SK-N-SH treated with all-trans-retinoic acid at 6 μM for 48 hours (cell line): ENCODE measurements around the gene DNAJC24.

Experiments used
- ATAC-seq: fragments of 200-7000 bp; cut with Tn5 transposase; 3 replicates; pipeline ENCODE4 v1.9.1; 2020; ENCODE audit warnings: mild to moderate bottlenecking, moderate library complexity
- ARNTL ChIP-seq: fragments of 450-650 bp; formaldehyde crosslinking; IDR thresholded peaks from 2 replicates; pipeline ENCODE4 v1.5.0; 2020; ENCODE audit warnings: low read depth, mild to moderate bottlenecking, moderate library complexity, borderline replicate concordance
- BACH2 ChIP-seq: fragments of 250-450 bp; sonication (Bioruptor Pico); IDR thresholded peaks from 2 replicates; pipeline ENCODE4 v1.9.0; 2021; ENCODE audit warnings: mild to moderate bottlenecking, borderline replicate concordance
- CSDC2 ChIP-seq: fragments of 250-450 bp; sonication (Bioruptor Pico); IDR thresholded peaks from 2 replicates; pipeline ENCODE4 v1.5.0; 2020; ENCODE audit warnings: mild to moderate bottlenecking, moderate library complexity
- CSRNP3 ChIP-seq: fragments of 250-450 bp; sonication (Bioruptor Pico); IDR thresholded peaks from 2 replicates; pipeline ENCODE4 v1.5.1; 2021; ENCODE audit warnings: mild to moderate bottlenecking, moderate library complexity
- ESRRG ChIP-seq: fragments of 250-450 bp; sonication (Bioruptor Pico); IDR thresholded peaks from 2 replicates; pipeline ENCODE4 v1.6.1; 2021; ENCODE audit warnings: mild to moderate bottlenecking
- GLIS3 ChIP-seq: fragments of 250-450 bp; sonication (Bioruptor Pico); IDR thresholded peaks from 2 replicates; pipeline ENCODE4 v1.5.0; 2020; ENCODE audit warnings: mild to moderate bottlenecking, moderate library complexity
- ISL1 ChIP-seq: fragments of 250-450 bp; sonication (Bioruptor Pico); IDR thresholded peaks from 2 replicates; pipeline ENCODE4 v2.1.2; 2022; ENCODE audit warnings: mild to moderate bottlenecking, moderate library complexity
- OSR1 ChIP-seq: fragments of 250-450 bp; sonication (Bioruptor Pico); IDR thresholded peaks from 2 replicates; pipeline ENCODE4 v1.8.0; 2022; ENCODE audit warnings: moderate library complexity, mild to moderate bottlenecking, inconsistent platforms
- PATZ1 ChIP-seq: fragments of 250-450 bp; sonication (Bioruptor Pico); IDR thresholded peaks from 2 replicates; pipeline ENCODE4 v1.8.0; 2020; ENCODE audit warnings: mild to moderate bottlenecking, moderate library complexity, borderline replicate concordance
- POU6F1 ChIP-seq: fragments of 250-450 bp; sonication (Bioruptor Pico); IDR thresholded peaks from 2 replicates; pipeline ENCODE4 v1.8.0; 2021; ENCODE audit warnings: low read depth, mild to moderate bottlenecking, moderate library complexity, borderline replicate concordance
- PPARA ChIP-seq: fragments of 250-450 bp; sonication (Bioruptor Pico); IDR thresholded peaks from 2 replicates; pipeline ENCODE4 v1.5.0; 2020; ENCODE audit warnings: mild to moderate bottlenecking, borderline replicate concordance
- SNAI2 ChIP-seq: fragments of 250-450 bp; sonication (Bioruptor Pico); IDR thresholded peaks from 2 replicates; pipeline ENCODE4 v1.5.0; 2020; ENCODE audit warnings: mild to moderate bottlenecking, moderate library complexity
- TCF4 ChIP-seq: fragments of 250-450 bp; sonication (Bioruptor Pico); IDR thresholded peaks from 2 replicates; pipeline ENCODE4 v1.8.0; 2021; ENCODE audit warnings: mild to moderate bottlenecking, moderate library complexity, borderline replicate concordance
- TOX ChIP-seq: fragments of 250-450 bp; sonication (Bioruptor Pico); IDR thresholded peaks from 2 replicates; pipeline ENCODE4 v1.8.0; 2021; ENCODE audit warnings: mild to moderate bottlenecking, moderate library complexity, borderline replicate concordance
- TSHZ2 ChIP-seq: fragments of 250-450 bp; sonication (Bioruptor Pico); IDR thresholded peaks from 2 replicates; pipeline ENCODE4 v1.5.0; 2020; ENCODE audit warnings: mild to moderate bottlenecking, moderate library complexity
- ZFP3 ChIP-seq: fragments of 250-450 bp; sonication (Bioruptor Pico); IDR thresholded peaks from 2 replicates; pipeline ENCODE4 v1.5.0; 2020; ENCODE audit warnings: mild to moderate bottlenecking, moderate library complexity
- ZFP30 ChIP-seq: fragments of 450-650 bp; formaldehyde crosslinking; IDR thresholded peaks from 2 replicates; pipeline ENCODE4 v1.5.0; 2022; ENCODE audit warnings: mild to moderate bottlenecking, moderate library complexity
- ZNF565 ChIP-seq: fragments of 450-650 bp; formaldehyde crosslinking; conservative IDR thresholded peaks from 2 replicates; pipeline ENCODE4 v1.5.0; 2020; ENCODE audit warnings: low read depth, mild to moderate bottlenecking, moderate library complexity
- ZNF70 ChIP-seq: fragments of 450-650 bp; formaldehyde crosslinking; IDR thresholded peaks from 2 replicates; pipeline ENCODE4 v1.5.0; 2020; ENCODE audit warnings: mild to moderate bottlenecking, moderate library complexity
- ZNF8 ChIP-seq: fragments of 450-650 bp; formaldehyde crosslinking; IDR thresholded peaks from 2 replicates; pipeline ENCODE4 v1.5.0; 2020; ENCODE audit warnings: mild to moderate bottlenecking, moderate library complexity

Gene DNAJC24

GRCh38 chr11:31417816-31418215, 48.2 kb downstream of the DNAJC24 start:
- ATAC-seq: no peak
- TF ChIP-seq TSHZ2 (CRISPR knock-in tag): no peak
- TF ChIP-seq PPARA (CRISPR knock-in tag): no peak
- TF ChIP-seq CSDC2: no peak
- no peak for TF ChIP-seq TCF4
- TF ChIP-seq BACH2 (CRISPR knock-in tag): no peak
- TF ChIP-seq ZFP3 (CRISPR knock-in tag): no peak

GRCh38 chr11:31419138-31419537, 49.5 kb downstream of the DNAJC24 start:
- TF ChIP-seq ESRRG (CRISPR knock-in tag) (no peak), SNAI2 (CRISPR knock-in tag) (no peak), ARNTL (no peak), ZNF565 (CRISPR knock-in tag) (no peak), PPARA (CRISPR knock-in tag) (no peak), GLIS3 (no peak), PATZ1 (CRISPR knock-in tag) (no peak), ZFP3 (CRISPR knock-in tag) (no peak), ZNF70 (CRISPR knock-in tag) (no peak), CSRNP3 (CRISPR knock-in tag) (no peak), ZNF8 (CRISPR knock-in tag) (no peak)
- no peak for ATAC-seq

- TF ChIP-seq CSRNP3 (CRISPR knock-in tag): no peak
- no peak for TF ChIP-seq ZFP3 (CRISPR knock-in tag)
- ATAC-seq: no peak
Measured at GRCh38 chr11:31419669-31420068, 50.0 kb downstream of the DNAJC24 start.

- no peak for ATAC-seq
- no peak for TF ChIP-seq CSRNP3 (CRISPR knock-in tag)
- TF ChIP-seq ARNTL: no peak
- TF ChIP-seq ZFP3 (CRISPR knock-in tag): no peak
- TF ChIP-seq ISL1 (CRISPR knock-in tag): no peak
- TF ChIP-seq, all 23 proteins: peak for 0
Measured at GRCh38 chr11:31421820-31422219, 52.2 kb downstream of the DNAJC24 start.

- ATAC-seq: no peak
- no peak for TF ChIP-seq GLIS3
- no peak for TF ChIP-seq ZFP3 (CRISPR knock-in tag)
- no peak for TF ChIP-seq TCF4
- no peak for TF ChIP-seq OSR1 (CRISPR knock-in tag)
- TF ChIP-seq BACH2 (CRISPR knock-in tag): no peak
- no peak for TF ChIP-seq POU6F1 (CRISPR knock-in tag)
- TF ChIP-seq ZFP30: no peak
- no peak for TF ChIP-seq TOX (CRISPR knock-in tag)
- TF ChIP-seq ESRRG (CRISPR knock-in tag): no peak
- no peak for TF ChIP-seq PATZ1 (CRISPR knock-in tag)
- no peak for TF ChIP-seq PPARA (CRISPR knock-in tag)
- TF ChIP-seq, all 23 proteins: peak for 0
Measured at GRCh38 chr11:31422703-31423102, 53.0 kb downstream of the DNAJC24 start.
